Neural cell (in vitro differentiated cells): ENCODE results near the gene MAGEA11. TPM values are rescaled to one million over a fixed set of nuclear protein-coding genes. Genes with fewer than 3 reads are reported as not detected.
"Not testable (repeated sequence)": the region's sequence is repeated elsewhere in the genome, so short reads cannot be mapped to it uniquely, and the experiment has no call there.

Experiments used
- H2AFZ ChIP-seq: fragments of 200-600, 300-800 bp; sonication (generic), shearing (Covaris generic); 2 replicates; pipeline ENCODE4 v1.6.0; 2014; ENCODE audit warnings: low read depth, mild to moderate bottlenecking, antibody characterized with exemption, low read length, moderate library complexity
- H3F3A ChIP-seq: fragments of 200-600 bp; shearing (Covaris generic); 2 replicates; pipeline ENCODE4 v1.6.1; 2016; ENCODE audit warnings: mild to moderate bottlenecking, moderate library complexity, mixed read lengths, antibody characterized with exemption, low read length; ENCODE audit not compliant: insufficient read depth, poor library complexity, severe bottlenecking
- H3K27ac ChIP-seq: fragments of 200-600, 300-800 bp; sonication (generic), shearing (Covaris generic); 2 replicates; pipeline ENCODE4 v1.5.1; 2014; ENCODE audit warnings: mild to moderate bottlenecking, low read length, moderate library complexity
- H3K27me3 ChIP-seq: fragments of 300-800, 200-600 bp; sonication (generic), shearing (Covaris generic); 2 replicates; pipeline ENCODE4 v1.6.0; 2014; ENCODE audit warnings: mild to moderate bottlenecking, low read depth, low read length, moderate library complexity; ENCODE audit not compliant: insufficient read depth
- H3K36me3 ChIP-seq: fragments of 300-800, 200-600 bp; sonication (generic), shearing (Covaris generic); 2 replicates; pipeline ENCODE4 v1.5.1; 2014; ENCODE audit warnings: mild to moderate bottlenecking, antibody characterized with exemption, low read length, moderate library complexity; ENCODE audit not compliant: insufficient read depth
- H3K4me2 ChIP-seq: fragments of 300-800, 200-600 bp; sonication (generic), shearing (Covaris generic); 2 replicates; pipeline ENCODE4 v1.6.0; 2014; ENCODE audit warnings: mild to moderate bottlenecking, low read length
- H3K4me3 ChIP-seq: fragments of 300-800, 200-600 bp; sonication (generic), shearing (Covaris generic); 2 replicates; pipeline ENCODE4 v1.5.1; 2014; ENCODE audit warnings: mild to moderate bottlenecking, low read length, moderate library complexity
- H3K79me2 ChIP-seq: fragments of 200-600 bp; shearing (Covaris generic); replicated peaks from 2 replicates; pipeline ENCODE4 v1.6.0; 2014; ENCODE audit warnings: mild to moderate bottlenecking, low read length, moderate library complexity; ENCODE audit not compliant: insufficient read depth
- H3K9ac ChIP-seq: fragments of 300-800, 200-600 bp; sonication (generic), shearing (Covaris generic); 2 replicates; pipeline ENCODE4 v1.6.1; 2016; ENCODE audit warnings: mild to moderate bottlenecking, low read length, mixed read lengths
- H3K9me2 ChIP-seq: fragments of 200-600 bp; shearing (Covaris generic); 2 replicates; pipeline ENCODE4 v1.6.1; 2016; ENCODE audit warnings: mild to moderate bottlenecking, low read length, mixed read lengths; ENCODE audit not compliant: insufficient read depth
- H3K9me3 ChIP-seq: fragments of 200-600, 300-800 bp; sonication (generic), shearing (Covaris generic); 2 replicates; pipeline ENCODE4 v1.6.1; 2016; ENCODE audit warnings: mild to moderate bottlenecking, mixed run types, low read length, moderate library complexity, mixed read lengths
- H4K20me1 ChIP-seq: fragments of 200-600 bp; shearing (Covaris generic); 2 replicates; pipeline ENCODE4 v1.6.1; 2016; ENCODE audit warnings: mild to moderate bottlenecking, mixed run types; ENCODE audit not compliant: insufficient read depth
- EP300 ChIP-seq: fragments of 450-650 bp; conservative IDR thresholded peaks from 2 replicates; pipeline ENCODE4 v1.6.1; 2014; ENCODE audit warnings: antibody characterized with exemption, mild to moderate bottlenecking, moderate library complexity; ENCODE audit not compliant: poor library complexity, severe bottlenecking
- EZH2 ChIP-seq: fragments of 200-600, 300-800 bp; shearing (Covaris generic), sonication (generic); IDR thresholded peaks from 2 replicates; pipeline ENCODE4 v1.6.1; 2014; ENCODE audit warnings: antibody characterized with exemption, low read length, borderline replicate concordance, mild to moderate bottlenecking; ENCODE audit not compliant: insufficient read depth, poor library complexity, severe bottlenecking
- MXI1 ChIP-seq: fragments of 450-650 bp; conservative IDR thresholded peaks from 2 replicates; pipeline ENCODE4 v1.6.1; 2014; ENCODE audit warnings: antibody characterized with exemption, mild to moderate bottlenecking; ENCODE audit not compliant: poor library complexity, severe bottlenecking
- POLR2AphosphoS5 ChIP-seq: IDR thresholded peaks from 2 replicates; pipeline ENCODE4 v1.6.1; 2012
- RAD21 ChIP-seq: fragments of 450-650 bp; conservative IDR thresholded peaks from 2 replicates; pipeline ENCODE4 v1.6.1; 2014; ENCODE audit warnings: antibody characterized with exemption, mild to moderate bottlenecking, moderate library complexity
- SMC3 ChIP-seq: fragments of 450-650 bp; conservative IDR thresholded peaks from 2 replicates; pipeline ENCODE4 v1.6.1; 2014; ENCODE audit warnings: antibody characterized with exemption, mild to moderate bottlenecking, moderate library complexity; ENCODE audit not compliant: poor library complexity
- TAF1 ChIP-seq: IDR thresholded peaks from 2 replicates; pipeline ENCODE4 v1.6.1; 2012; ENCODE audit warnings: low read depth
- polyA plus RNA-seq: library from polyadenylated mRNA; depleted of rRNA; stranded (reverse); fragments of >200 nt; gene quantifications from 2 replicates; pipeline ENCODE4 v1.2.3, GENCODE V29; 2014
- TF ChIP-seq, protein P1 (sequence below): fragments of 450-650 bp; IDR thresholded peaks from 2 replicates; pipeline ENCODE4 v1.5.1; 2014; ENCODE audit warnings: antibody characterized with exemption, mild to moderate bottlenecking, moderate library complexity; ENCODE audit not compliant: poor library complexity, severe bottlenecking
- TF ChIP-seq, protein P2 (sequence below): IDR thresholded peaks from 2 replicates; pipeline ENCODE4 v1.6.1; 2012; ENCODE audit warnings: borderline replicate concordance

MAGEA11 gene
- polyA plus RNA-seq, 1 donor from 2014 or later, result not detected

DNA sequence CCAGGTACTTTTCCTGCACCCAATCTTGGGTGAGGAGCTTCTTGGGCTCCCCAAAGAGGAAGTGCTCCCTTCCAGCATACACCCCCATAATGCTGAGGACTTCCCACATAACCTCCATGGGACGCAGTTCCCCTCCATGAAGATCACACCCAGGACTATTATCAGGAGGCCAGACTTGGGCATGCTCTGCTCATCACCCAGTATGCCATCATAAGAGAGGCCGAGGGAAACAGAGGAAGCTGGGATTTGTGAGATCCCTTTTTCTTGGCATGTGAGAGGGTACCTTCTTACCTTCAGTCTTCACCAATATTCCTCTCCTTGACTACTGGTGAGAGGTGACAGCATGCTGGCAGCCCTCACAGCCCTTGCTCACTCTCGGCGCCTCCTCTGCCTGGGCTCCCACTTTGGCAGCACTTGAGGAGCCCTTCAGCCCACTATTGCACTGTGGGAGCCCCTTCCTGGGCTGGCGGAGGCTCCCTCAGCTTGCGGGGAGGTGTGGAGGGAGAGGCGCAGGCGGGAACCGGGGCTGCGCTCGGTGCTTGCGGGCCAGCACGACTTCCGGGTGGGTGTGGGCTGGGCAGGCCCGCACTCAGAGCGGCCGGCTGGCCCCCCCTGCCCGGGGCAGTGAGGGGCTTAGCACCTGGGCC, 46.3 kb downstream of the MAGEA11 start:
- Histone ChIP-seq H2AFZ (no peak overlapping the region), H3K4me2 (no peak overlapping the region), H3K27me3 (no peaks in the 10 kb centered on the region), H3K4me3 (no peak overlapping the region), H4K20me1 (no peaks in the 10 kb centered on the region), H3K79me2 (no peaks in the 10 kb centered on the region), H3F3A (no peaks in the 10 kb centered on the region), H3K9me3 (no peaks in the 10 kb centered on the region), H3K27ac (no peak overlapping the region), H3K9ac (no peak overlapping the region), H3K9me2 (no peaks in the 10 kb centered on the region), H3K36me3 (no peaks in the 10 kb centered on the region)
- no peak for TF ChIP-seq TAF1
- no peak for TF ChIP-seq SMC3
- no peak for TF ChIP-seq MXI1
- no peak for TF ChIP-seq EP300
- TF ChIP-seq EZH2, result no peak
- no peak for TF ChIP-seq POLR2AphosphoS5
- no peak for TF ChIP-seq RAD21
- TF ChIP-seq, protein P1, sequence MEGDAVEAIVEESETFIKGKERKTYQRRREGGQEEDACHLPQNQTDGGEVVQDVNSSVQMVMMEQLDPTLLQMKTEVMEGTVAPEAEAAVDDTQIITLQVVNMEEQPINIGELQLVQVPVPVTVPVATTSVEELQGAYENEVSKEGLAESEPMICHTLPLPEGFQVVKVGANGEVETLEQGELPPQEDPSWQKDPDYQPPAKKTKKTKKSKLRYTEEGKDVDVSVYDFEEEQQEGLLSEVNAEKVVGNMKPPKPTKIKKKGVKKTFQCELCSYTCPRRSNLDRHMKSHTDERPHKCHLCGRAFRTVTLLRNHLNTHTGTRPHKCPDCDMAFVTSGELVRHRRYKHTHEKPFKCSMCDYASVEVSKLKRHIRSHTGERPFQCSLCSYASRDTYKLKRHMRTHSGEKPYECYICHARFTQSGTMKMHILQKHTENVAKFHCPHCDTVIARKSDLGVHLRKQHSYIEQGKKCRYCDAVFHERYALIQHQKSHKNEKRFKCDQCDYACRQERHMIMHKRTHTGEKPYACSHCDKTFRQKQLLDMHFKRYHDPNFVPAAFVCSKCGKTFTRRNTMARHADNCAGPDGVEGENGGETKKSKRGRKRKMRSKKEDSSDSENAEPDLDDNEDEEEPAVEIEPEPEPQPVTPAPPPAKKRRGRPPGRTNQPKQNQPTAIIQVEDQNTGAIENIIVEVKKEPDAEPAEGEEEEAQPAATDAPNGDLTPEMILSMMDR, result no peak
- TF ChIP-seq, protein P2, sequence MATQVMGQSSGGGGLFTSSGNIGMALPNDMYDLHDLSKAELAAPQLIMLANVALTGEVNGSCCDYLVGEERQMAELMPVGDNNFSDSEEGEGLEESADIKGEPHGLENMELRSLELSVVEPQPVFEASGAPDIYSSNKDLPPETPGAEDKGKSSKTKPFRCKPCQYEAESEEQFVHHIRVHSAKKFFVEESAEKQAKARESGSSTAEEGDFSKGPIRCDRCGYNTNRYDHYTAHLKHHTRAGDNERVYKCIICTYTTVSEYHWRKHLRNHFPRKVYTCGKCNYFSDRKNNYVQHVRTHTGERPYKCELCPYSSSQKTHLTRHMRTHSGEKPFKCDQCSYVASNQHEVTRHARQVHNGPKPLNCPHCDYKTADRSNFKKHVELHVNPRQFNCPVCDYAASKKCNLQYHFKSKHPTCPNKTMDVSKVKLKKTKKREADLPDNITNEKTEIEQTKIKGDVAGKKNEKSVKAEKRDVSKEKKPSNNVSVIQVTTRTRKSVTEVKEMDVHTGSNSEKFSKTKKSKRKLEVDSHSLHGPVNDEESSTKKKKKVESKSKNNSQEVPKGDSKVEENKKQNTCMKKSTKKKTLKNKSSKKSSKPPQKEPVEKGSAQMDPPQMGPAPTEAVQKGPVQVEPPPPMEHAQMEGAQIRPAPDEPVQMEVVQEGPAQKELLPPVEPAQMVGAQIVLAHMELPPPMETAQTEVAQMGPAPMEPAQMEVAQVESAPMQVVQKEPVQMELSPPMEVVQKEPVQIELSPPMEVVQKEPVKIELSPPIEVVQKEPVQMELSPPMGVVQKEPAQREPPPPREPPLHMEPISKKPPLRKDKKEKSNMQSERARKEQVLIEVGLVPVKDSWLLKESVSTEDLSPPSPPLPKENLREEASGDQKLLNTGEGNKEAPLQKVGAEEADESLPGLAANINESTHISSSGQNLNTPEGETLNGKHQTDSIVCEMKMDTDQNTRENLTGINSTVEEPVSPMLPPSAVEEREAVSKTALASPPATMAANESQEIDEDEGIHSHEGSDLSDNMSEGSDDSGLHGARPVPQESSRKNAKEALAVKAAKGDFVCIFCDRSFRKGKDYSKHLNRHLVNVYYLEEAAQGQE, result no peak

DNA sequence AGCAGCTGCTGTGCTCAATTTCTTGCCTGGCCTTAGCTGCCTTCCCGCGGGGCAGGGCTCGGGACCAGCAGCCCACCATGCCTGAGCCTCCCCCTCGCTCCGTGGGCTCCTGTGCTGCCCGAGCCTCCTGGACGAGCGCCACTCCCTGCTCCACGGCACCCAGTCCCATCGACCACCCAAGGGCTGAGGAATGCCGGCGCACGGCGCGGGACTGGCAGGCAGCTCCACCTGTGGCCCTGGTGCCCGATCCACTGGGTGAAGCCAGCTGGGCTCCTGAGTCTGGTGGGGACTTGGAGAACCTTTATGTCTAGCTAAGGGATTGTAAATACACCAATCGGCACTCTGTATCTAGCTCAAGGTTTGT, 46.8 kb downstream of the MAGEA11 start:
- not testable (repeated sequence) for H3K27me3 ChIP-seq, H3K9ac ChIP-seq, H2AFZ ChIP-seq, H3K4me3 ChIP-seq, H3F3A ChIP-seq, H3K4me2 ChIP-seq, H3K9me3 ChIP-seq, H3K9me2 ChIP-seq, H3K36me3 ChIP-seq, H3K27ac ChIP-seq, H3K79me2 ChIP-seq, H4K20me1 ChIP-seq

DNA sequence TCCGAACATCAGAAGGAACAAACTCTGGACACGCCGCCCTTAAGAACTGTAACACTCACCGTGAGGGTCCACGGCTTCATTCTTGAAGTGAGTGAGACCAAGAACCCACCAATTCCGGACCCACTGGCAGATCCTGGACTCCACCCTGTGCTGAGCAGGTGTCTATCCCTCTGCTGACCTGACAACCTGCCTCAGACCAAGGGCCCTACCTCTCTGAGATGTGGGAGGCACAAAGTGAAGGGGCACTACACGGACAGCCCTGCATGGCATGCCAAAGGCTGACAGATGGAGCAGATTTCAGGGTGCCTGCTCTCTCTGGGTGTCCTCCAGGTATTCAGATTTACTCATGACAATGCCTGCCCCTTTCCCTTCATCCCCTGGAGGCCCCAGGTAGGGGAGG, 48.0 kb downstream of the MAGEA11 start:
- no peak overlapping the region for H3K4me2 ChIP-seq
- no peak overlapping the region for H2AFZ ChIP-seq
- no peaks in the 10 kb centered on the region for H3K36me3 ChIP-seq
- H3F3A ChIP-seq, result no peaks in the 10 kb centered on the region
- no peak overlapping the region for H3K4me3 ChIP-seq
- H3K9me2 ChIP-seq, result no peaks in the 10 kb centered on the region
- H4K20me1 ChIP-seq, result no peaks in the 10 kb centered on the region
- no peaks in the 10 kb centered on the region for H3K27me3 ChIP-seq
- H3K79me2 ChIP-seq, result no peaks in the 10 kb centered on the region
- TF ChIP-seq, protein P2, result no peak
- TF ChIP-seq POLR2AphosphoS5 (no peak), MXI1 (no peak), TAF1 (no peak), EZH2 (no peak), EP300 (no peak)
- TF ChIP-seq, protein P1, result no peak
- no peaks in the 10 kb centered on the region for H3K9me3 ChIP-seq
- no peak overlapping the region for H3K27ac ChIP-seq
- H3K9ac ChIP-seq, result no peak overlapping the region
